ENCODE data around the gene LATS2.

- TF ChIP-seq, protein P1, sequence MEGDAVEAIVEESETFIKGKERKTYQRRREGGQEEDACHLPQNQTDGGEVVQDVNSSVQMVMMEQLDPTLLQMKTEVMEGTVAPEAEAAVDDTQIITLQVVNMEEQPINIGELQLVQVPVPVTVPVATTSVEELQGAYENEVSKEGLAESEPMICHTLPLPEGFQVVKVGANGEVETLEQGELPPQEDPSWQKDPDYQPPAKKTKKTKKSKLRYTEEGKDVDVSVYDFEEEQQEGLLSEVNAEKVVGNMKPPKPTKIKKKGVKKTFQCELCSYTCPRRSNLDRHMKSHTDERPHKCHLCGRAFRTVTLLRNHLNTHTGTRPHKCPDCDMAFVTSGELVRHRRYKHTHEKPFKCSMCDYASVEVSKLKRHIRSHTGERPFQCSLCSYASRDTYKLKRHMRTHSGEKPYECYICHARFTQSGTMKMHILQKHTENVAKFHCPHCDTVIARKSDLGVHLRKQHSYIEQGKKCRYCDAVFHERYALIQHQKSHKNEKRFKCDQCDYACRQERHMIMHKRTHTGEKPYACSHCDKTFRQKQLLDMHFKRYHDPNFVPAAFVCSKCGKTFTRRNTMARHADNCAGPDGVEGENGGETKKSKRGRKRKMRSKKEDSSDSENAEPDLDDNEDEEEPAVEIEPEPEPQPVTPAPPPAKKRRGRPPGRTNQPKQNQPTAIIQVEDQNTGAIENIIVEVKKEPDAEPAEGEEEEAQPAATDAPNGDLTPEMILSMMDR (IDR thresholded peaks at IDR 0.05) = no peak
- TF ChIP-seq POLR2A (IDR thresholded peaks at IDR 0.05) = no peak
Measured at GRCh38 chr13:20942938-20943559, 118.3 kb downstream of the LATS2 start.

Data from Peyer's patch (tissue), 4 donors.